Thyroid gland (tissue), 4 donors: ENCODE results near the gene INPP5D.

Experiments
- POLR2A ChIP-seq, 2 donors: fragments of 450-650 bp; IDR thresholded peaks; one replicate each; pipeline ENCODE4 v1.6.1; 2017; ENCODE audit warnings: antibody characterized with exemption in 2 of 2, mild to moderate bottlenecking in 2 of 2, moderate library complexity in 1 of 2
- TF ChIP-seq, protein P1 (sequence below), 6 experiments: fragments of 200-600 bp in 3 of 6; fragments of 450-650 bp in 3 of 6; sonication (generic) in 3 of 6; IDR thresholded peaks; one replicate each; pipeline ENCODE4 v1.5.1; 2016 to 2019; ENCODE audit warnings: antibody characterized with exemption in 6 of 6, mild to moderate bottlenecking in 2 of 6, inconsistent platforms in 1 of 6, moderate library complexity in 1 of 6

DNA sequence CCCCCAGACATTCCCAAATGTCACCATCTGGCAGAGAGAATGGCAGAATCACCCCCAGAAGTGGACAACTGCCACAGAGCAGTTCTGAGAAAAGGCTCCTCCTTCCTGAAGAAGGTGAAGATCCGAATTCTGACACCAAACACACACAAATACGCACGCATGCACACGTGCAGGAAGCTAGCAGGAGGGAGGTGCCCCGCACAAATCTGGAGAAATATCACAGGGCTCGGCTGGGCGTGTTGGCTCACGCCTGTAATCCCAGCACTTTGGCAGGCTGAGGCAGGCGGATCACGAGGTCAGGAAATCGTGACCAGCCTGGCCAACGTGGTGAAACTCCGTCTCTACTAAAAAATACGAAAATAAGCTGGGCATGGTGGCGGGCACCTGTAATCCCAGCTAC lies 152.9 kb downstream of the INPP5D start:
- TF ChIP-seq, protein P1, sequence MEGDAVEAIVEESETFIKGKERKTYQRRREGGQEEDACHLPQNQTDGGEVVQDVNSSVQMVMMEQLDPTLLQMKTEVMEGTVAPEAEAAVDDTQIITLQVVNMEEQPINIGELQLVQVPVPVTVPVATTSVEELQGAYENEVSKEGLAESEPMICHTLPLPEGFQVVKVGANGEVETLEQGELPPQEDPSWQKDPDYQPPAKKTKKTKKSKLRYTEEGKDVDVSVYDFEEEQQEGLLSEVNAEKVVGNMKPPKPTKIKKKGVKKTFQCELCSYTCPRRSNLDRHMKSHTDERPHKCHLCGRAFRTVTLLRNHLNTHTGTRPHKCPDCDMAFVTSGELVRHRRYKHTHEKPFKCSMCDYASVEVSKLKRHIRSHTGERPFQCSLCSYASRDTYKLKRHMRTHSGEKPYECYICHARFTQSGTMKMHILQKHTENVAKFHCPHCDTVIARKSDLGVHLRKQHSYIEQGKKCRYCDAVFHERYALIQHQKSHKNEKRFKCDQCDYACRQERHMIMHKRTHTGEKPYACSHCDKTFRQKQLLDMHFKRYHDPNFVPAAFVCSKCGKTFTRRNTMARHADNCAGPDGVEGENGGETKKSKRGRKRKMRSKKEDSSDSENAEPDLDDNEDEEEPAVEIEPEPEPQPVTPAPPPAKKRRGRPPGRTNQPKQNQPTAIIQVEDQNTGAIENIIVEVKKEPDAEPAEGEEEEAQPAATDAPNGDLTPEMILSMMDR (IDR thresholded peaks at IDR 0.05), result no peak
- no peak for TF ChIP-seq POLR2A (IDR thresholded peaks at IDR 0.05)
